HepG2 (cell line): ENCODE results near the gene ITPR1. TPM values are rescaled to one million over a fixed set of nuclear protein-coding genes. Genes with fewer than 3 reads are reported as not detected.

ENCODE experiments used
- ARHGAP35 ChIP-seq: sonication (generic); formaldehyde crosslinking; IDR thresholded peaks from 2 replicates; pipeline ENCODE4 v1.9.0; 2022; ENCODE audit warnings: mild to moderate bottlenecking, inconsistent platforms, moderate library complexity, missing genetic modification reagents, borderline replicate concordance
- CEBPG ChIP-seq: IDR thresholded peaks from 2 replicates; pipeline ENCODE4 v1.6.1; 2016
- FIP1L1 ChIP-seq: fragments of 200-400 bp; formaldehyde crosslinking; IDR thresholded peaks from 2 replicates; pipeline ENCODE4 v1.6.1; 2018; ENCODE audit warnings: low read depth, mild to moderate bottlenecking, low read length, moderate library complexity, borderline replicate concordance; ENCODE audit not compliant: insufficient read depth
- HNRNPLL ChIP-seq: fragments of 200-400 bp; formaldehyde crosslinking; IDR thresholded peaks from 2 replicates; pipeline ENCODE4 v1.6.1; 2017; ENCODE audit warnings: mild to moderate bottlenecking, low read depth, low read length; ENCODE audit not compliant: poor library complexity, severe bottlenecking
- HOXA3 ChIP-seq: sonication (generic); formaldehyde crosslinking; IDR thresholded peaks from 2 replicates; pipeline ENCODE4 v1.5.0; 2020; ENCODE audit warnings: missing genetic modification reagents
- IRF2 ChIP-seq: IDR thresholded peaks from 2 replicates; pipeline ENCODE4 v1.6.1; 2018; ENCODE audit warnings: missing genetic modification reagents, missing compliant biosample characterization
- KLF13 ChIP-seq: sonication (generic); formaldehyde crosslinking; IDR thresholded peaks from 2 replicates; pipeline ENCODE4 v1.4.0; 2020; ENCODE audit warnings: mild to moderate bottlenecking, missing genetic modification reagents
- NKX3-1 ChIP-seq: sonication (generic); formaldehyde crosslinking; IDR thresholded peaks from 2 replicates; pipeline ENCODE4 v1.5.0; 2020; ENCODE audit warnings: missing genetic modification reagents
- PBX2 ChIP-seq: IDR thresholded peaks from 2 replicates; pipeline ENCODE4 v1.6.1; 2016; ENCODE audit warnings: control low read depth
- POLR2AphosphoS5 ChIP-seq: IDR thresholded peaks from 2 replicates; pipeline ENCODE4 v1.6.1; 2012; ENCODE audit warnings: low read depth, low read length
- SOX6 ChIP-seq, 2 experiments: fragments of 450-650 bp in 1 of 2; sonication (generic) in 1 of 2; formaldehyde crosslinking in 1 of 2; IDR thresholded peaks; 2 replicates each; pipeline versions ENCODE4 v1.4.0 to v1.6.1; 2017 to 2020; ENCODE audit warnings: antibody characterized with exemption in 1 of 2, mild to moderate bottlenecking in 1 of 2, missing genetic modification reagents in 1 of 2
- ZNF20 ChIP-seq: sonication (generic); formaldehyde crosslinking; IDR thresholded peaks from 2 replicates; pipeline ENCODE4 v1.4.0; 2020; ENCODE audit warnings: mild to moderate bottlenecking, moderate library complexity, missing genetic modification reagents
- ZNF205 ChIP-seq: IDR thresholded peaks from 2 replicates; pipeline ENCODE4 v1.6.1; 2018; ENCODE audit warnings: missing biosample characterization, missing genetic modification reagents
- ZNF264 ChIP-seq: sonication (generic); formaldehyde crosslinking; IDR thresholded peaks from 2 replicates; pipeline ENCODE4 v1.4.0; 2020; ENCODE audit warnings: missing genetic modification reagents
- ZNF3 ChIP-seq: IDR thresholded peaks from 2 replicates; pipeline ENCODE4 v1.7.0; 2017; ENCODE audit warnings: inconsistent platforms
- ZNF30 ChIP-seq: sonication (generic); formaldehyde crosslinking; IDR thresholded peaks from 2 replicates; pipeline ENCODE4 v1.5.0; 2020; ENCODE audit warnings: mild to moderate bottlenecking, missing genetic modification reagents
- ZNF331 ChIP-seq: sonication (generic); formaldehyde crosslinking; IDR thresholded peaks from 2 replicates; pipeline ENCODE4 v1.4.0; 2020; ENCODE audit warnings: missing genetic modification reagents
- ZNF552 ChIP-seq: sonication (generic); formaldehyde crosslinking; IDR thresholded peaks from 2 replicates; pipeline ENCODE4 v1.9.0; 2022; ENCODE audit warnings: missing genetic modification reagents, mild to moderate bottlenecking, borderline replicate concordance
- ZNF562 ChIP-seq: sonication (generic); formaldehyde crosslinking; IDR thresholded peaks from 2 replicates; pipeline ENCODE4 v1.8.0; 2022; ENCODE audit warnings: missing genetic modification reagents, borderline replicate concordance
- ZNF609 ChIP-seq: sonication (generic); formaldehyde crosslinking; IDR thresholded peaks from 2 replicates; pipeline ENCODE4 v1.4.0; 2020; ENCODE audit warnings: mild to moderate bottlenecking, missing genetic modification reagents, borderline replicate concordance
- ZNF615 ChIP-seq: sonication (generic); formaldehyde crosslinking; IDR thresholded peaks from 2 replicates; pipeline ENCODE4 v1.5.0; 2020; ENCODE audit warnings: mild to moderate bottlenecking, missing genetic modification reagents, borderline replicate concordance
- ZNF709 ChIP-seq: sonication (generic); formaldehyde crosslinking; IDR thresholded peaks from 2 replicates; pipeline ENCODE4 v1.5.0; 2020; ENCODE audit warnings: mild to moderate bottlenecking, missing genetic modification reagents
- ZNF777 ChIP-seq: sonication (generic); formaldehyde crosslinking; IDR thresholded peaks from 2 replicates; pipeline ENCODE4 v1.4.0; 2020; ENCODE audit warnings: missing genetic modification reagents
- ZNF782 ChIP-seq: sonication (generic); formaldehyde crosslinking; IDR thresholded peaks from 2 replicates; pipeline ENCODE4 v1.4.0; 2020; ENCODE audit warnings: missing genetic modification reagents, mild to moderate bottlenecking, borderline replicate concordance
- ZSCAN20 ChIP-seq: sonication (generic); formaldehyde crosslinking; IDR thresholded peaks from 2 replicates; pipeline ENCODE4 v1.4.0; 2020; ENCODE audit warnings: missing genetic modification reagents, mild to moderate bottlenecking, borderline replicate concordance
- polyA plus RNA-seq, 8 experiments: library from polyadenylated mRNA; depleted of rRNA in 3 of 8; stranded (reverse) in 7 of 8; unstranded in 1 of 8; fragments of >200 nt; fragmentation: Illumina TruSeq in 4 of 8; extraction: Trizol in 4 of 8; gene quantifications; 2 replicates each; pipeline versions ENCODE4 v1.2.1 to v1.2.3, GENCODE V29; 2011 to 2016; ENCODE audit warnings: low read depth in 4 of 8, missing spikeins in 1 of 8, mixed read lengths in 1 of 8; ENCODE audit not compliant: insufficient read depth in 1 of 8
- total RNA-seq, 5 experiments: library from RNA; depleted of rRNA; stranded (reverse); fragments of >200 nt; fragmentation: Illumina TruSeq; extraction: Trizol; gene quantifications; 2 replicates each; pipeline ENCODE4 v1.2.3, GENCODE V29; 2016; ENCODE audit warnings: low read depth in 1 of 5

The ITPR1 gene
- total and polyA plus RNA-seq, 2 of the 13 experiments (the other 11 are each of a cell fraction or from before 2014, with no cell fraction given): 10.0 to 11.4 TPM

GRCh38 chr3:4493014-4493940 lies at the start of gene ITPR1 (continued):
- TF ChIP-seq ZNF615 (CRISPR knock-in tag) (0 out of 2 replicates have a peak, but pooled peaks have one; percentile 23), ZNF205 (CRISPR knock-in tag) (no peak; the same call in 1 of the 2 replicates), HNRNPLL (peak; percentile 53), POLR2AphosphoS5 (peak; percentile 100), ZNF20 (CRISPR knock-in tag) (no peak), NKX3-1 (CRISPR knock-in tag) (no peak), ZNF264 (CRISPR knock-in tag) (no peak), ZNF709 (CRISPR knock-in tag) (peak; percentile 81; the same call in 1 of the 2 replicates), HOXA3 (peak; percentile 49; the same call in 1 of the 2 replicates), IRF2 (CRISPR knock-in tag) (peak; percentile 84), ZNF30 (CRISPR knock-in tag) (no peak), ZSCAN20 (CRISPR knock-in tag) (no peak), ARHGAP35 (CRISPR knock-in tag) (0 out of 2 replicates have a peak, but pooled peaks have one; percentile 49), ZNF782 (CRISPR knock-in tag) (no peak), FIP1L1 (no peak), ZNF777 (CRISPR knock-in tag) (no peak), ZNF331 (CRISPR knock-in tag) (peak; percentile 78; the same call in 1 of the 2 replicates), PBX2 (CRISPR knock-in tag) (no peak), ZNF3 (CRISPR knock-in tag) (no peak), SOX6 (IDR thresholded peaks at IDR 0.05) (no peak), SOX6 (CRISPR knock-in tag; IDR thresholded peaks at IDR 0.05) (no peak), KLF13 (CRISPR knock-in tag) (no peak), CEBPG (peak; percentile 4; the same call in 1 of the 2 replicates), ZNF562 (CRISPR knock-in tag) (no peak), ZNF552 (no peak; the same call in 1 of the 2 replicates), ZNF609 (peak; percentile 54; the same call in 1 of the 2 replicates)
